A549 (cell line): ENCODE data around the gene RASSF8.

Experiments used
- HDAC2 ChIP-seq: fragments of 200-600 bp; sonication (generic); IDR thresholded peaks from 2 replicates; pipeline ENCODE4 v1.6.1; 2016
- HEYL ChIP-seq: fragments of 250-450 bp; sonication (Bioruptor Pico); IDR thresholded peaks from 2 replicates; pipeline ENCODE4 v1.8.0; 2021; ENCODE audit warnings: mild to moderate bottlenecking, moderate library complexity
- MAFK ChIP-seq: fragments of 450-650 bp; IDR thresholded peaks from 2 replicates; pipeline ENCODE4 v1.6.1; 2014; ENCODE audit not compliant: partially characterized antibody
- PHF8 ChIP-seq: fragments of 200-600 bp; sonication (generic); IDR thresholded peaks from 2 replicates; pipeline ENCODE4 v1.6.1; 2016; ENCODE audit warnings: low read depth, mild to moderate bottlenecking, antibody characterized with exemption, moderate library complexity, borderline replicate concordance
- POLR2A ChIP-seq: IDR thresholded peaks from 2 replicates; pipeline ENCODE4 v1.6.1; 2012; ENCODE audit warnings: mild to moderate bottlenecking, low read length
- RAD21 ChIP-seq, 2 experiments: fragments of >200 bp in 1 of 2; sonication (Bioruptor Twin) in 1 of 2; formaldehyde crosslinking in 1 of 2; IDR thresholded peaks in 1 of 2; conservative IDR thresholded peaks in 1 of 2; 2 replicates in 1 of 2; 3 replicates in 1 of 2; pipeline ENCODE4 v1.6.1; 2012 to 2018; ENCODE audit warnings: inconsistent platforms in 1 of 2
- REST ChIP-seq: fragments of 200-600 bp; sonication (generic); IDR thresholded peaks from 2 replicates; pipeline ENCODE4 v1.6.1; 2016; ENCODE audit warnings: antibody characterized with exemption, mild to moderate bottlenecking, moderate library complexity
- RFX5 ChIP-seq: fragments of 450-650 bp; IDR thresholded peaks from 2 replicates; pipeline ENCODE4 v1.7.1; 2014; ENCODE audit warnings: antibody characterized with exemption, mild to moderate bottlenecking, moderate library complexity
- SMC3 ChIP-seq: fragments of >200 bp; sonication (Bioruptor Twin); formaldehyde crosslinking; IDR thresholded peaks from 3 replicates; pipeline ENCODE4 v1.6.1; 2018; ENCODE audit warnings: inconsistent platforms
- TP53 ChIP-seq: fragments of 250-450 bp; sonication (Bioruptor Pico); IDR thresholded peaks from 2 replicates; pipeline ENCODE4 v1.5.0; 2021; ENCODE audit warnings: mild to moderate bottlenecking, moderate library complexity
- USF2 ChIP-seq: fragments of 450-650 bp; IDR thresholded peaks from 2 replicates; pipeline ENCODE4 v1.6.1; 2014; ENCODE audit warnings: antibody characterized with exemption
- TF ChIP-seq, protein P1 (sequence below): fragments of >200 bp; sonication (Bioruptor Twin); formaldehyde crosslinking; IDR thresholded peaks from 3 replicates; pipeline ENCODE4 v1.5.1; 2016
- TF ChIP-seq, protein P2 (sequence below): IDR thresholded peaks from 2 replicates; pipeline ENCODE4 v1.6.1; 2012

DNA sequence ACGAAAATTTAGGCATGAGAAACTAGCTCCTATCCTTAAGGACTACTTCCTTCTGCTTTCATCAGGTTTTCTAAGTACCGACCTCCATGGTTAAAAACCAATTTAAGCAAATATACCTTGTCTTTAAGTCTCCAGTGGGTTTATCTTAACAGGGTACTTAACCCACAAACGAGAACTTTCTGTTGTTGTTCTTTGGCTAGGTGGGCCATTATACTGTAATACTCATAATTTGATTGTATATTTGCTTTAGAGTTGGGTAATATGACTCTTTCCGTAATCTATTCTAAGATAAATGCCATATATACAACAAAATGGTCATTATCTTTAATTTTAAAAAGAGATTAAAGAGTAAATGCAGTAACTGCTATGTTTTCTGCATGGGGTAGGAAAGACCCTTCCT is 21.6 kb downstream of the RASSF8 start:
- TF ChIP-seq, protein P1, sequence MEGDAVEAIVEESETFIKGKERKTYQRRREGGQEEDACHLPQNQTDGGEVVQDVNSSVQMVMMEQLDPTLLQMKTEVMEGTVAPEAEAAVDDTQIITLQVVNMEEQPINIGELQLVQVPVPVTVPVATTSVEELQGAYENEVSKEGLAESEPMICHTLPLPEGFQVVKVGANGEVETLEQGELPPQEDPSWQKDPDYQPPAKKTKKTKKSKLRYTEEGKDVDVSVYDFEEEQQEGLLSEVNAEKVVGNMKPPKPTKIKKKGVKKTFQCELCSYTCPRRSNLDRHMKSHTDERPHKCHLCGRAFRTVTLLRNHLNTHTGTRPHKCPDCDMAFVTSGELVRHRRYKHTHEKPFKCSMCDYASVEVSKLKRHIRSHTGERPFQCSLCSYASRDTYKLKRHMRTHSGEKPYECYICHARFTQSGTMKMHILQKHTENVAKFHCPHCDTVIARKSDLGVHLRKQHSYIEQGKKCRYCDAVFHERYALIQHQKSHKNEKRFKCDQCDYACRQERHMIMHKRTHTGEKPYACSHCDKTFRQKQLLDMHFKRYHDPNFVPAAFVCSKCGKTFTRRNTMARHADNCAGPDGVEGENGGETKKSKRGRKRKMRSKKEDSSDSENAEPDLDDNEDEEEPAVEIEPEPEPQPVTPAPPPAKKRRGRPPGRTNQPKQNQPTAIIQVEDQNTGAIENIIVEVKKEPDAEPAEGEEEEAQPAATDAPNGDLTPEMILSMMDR: no peak
- TF ChIP-seq MAFK (no peak), PHF8 (no peak), HDAC2 (no peak), SMC3 (no peak), RFX5 (no peak), TP53 (CRISPR knock-in tag) (no peak), POLR2A (no peak), RAD21 (conservative IDR thresholded peaks at IDR 0.05 in 1 of 2, IDR thresholded peaks at IDR 0.05 in 1 of 2) (no peak), USF2 (no peak), REST (no peak), HEYL (CRISPR knock-in tag) (no peak)
- TF ChIP-seq, protein P2, sequence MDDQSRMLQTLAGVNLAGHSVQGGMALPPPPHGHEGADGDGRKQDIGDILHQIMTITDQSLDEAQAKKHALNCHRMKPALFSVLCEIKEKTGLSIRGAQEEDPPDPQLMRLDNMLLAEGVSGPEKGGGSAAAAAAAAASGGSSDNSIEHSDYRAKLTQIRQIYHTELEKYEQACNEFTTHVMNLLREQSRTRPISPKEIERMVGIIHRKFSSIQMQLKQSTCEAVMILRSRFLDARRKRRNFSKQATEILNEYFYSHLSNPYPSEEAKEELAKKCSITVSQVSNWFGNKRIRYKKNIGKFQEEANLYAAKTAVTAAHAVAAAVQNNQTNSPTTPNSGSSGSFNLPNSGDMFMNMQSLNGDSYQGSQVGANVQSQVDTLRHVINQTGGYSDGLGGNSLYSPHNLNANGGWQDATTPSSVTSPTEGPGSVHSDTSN: no peak
